Measurements from ENCODE around the gene PTN. TPM values are rescaled to one million over a fixed set of nuclear protein-coding genes. Genes with fewer than 3 reads are reported as not detected.

PTN gene
- total and polyA plus RNA-seq, 2 of the 13 experiments (the other 11 are each of a cell fraction or from before 2014, with no cell fraction given): not detected

- in situ Hi-C loops (cut with HindIII; ENCODE audit: extremely low pct_ligation_motif_present, low pct_unique_long_range_greater_than_20kb): no loop called here
- CTCF ChIA-PET (ENCODE audit: low intra/inter-chr PET ratio, low total read pairs): no interaction called here
- POLR2A ChIA-PET: no interaction called here
- intact Hi-C loops (cut with micrococcal nuclease; ENCODE audit: unreplicated experiment): no loop called here
- Histone ChIP-seq H3K9ac (ENCODE audit: insufficient read depth, low read depth, low read length) (no peak overlapping the region), H3K27me3 (ENCODE audit: control insufficient read depth in 1 of 2, insufficient read depth in 2 of 2, low read length in 2 of 2) (no peaks in the 10 kb centered on the region), H3K4me2 (ENCODE audit: low read depth, low read length) (no peak overlapping the region), H3K27ac (ENCODE audit: extremely low read length, insufficient read depth, low read length) (no peak overlapping the region), H4K20me1 (ENCODE audit: insufficient read depth, low read length) (no peaks in the 10 kb centered on the region), H3K9me3 (ENCODE audit: low read length) (no peaks in the 10 kb centered on the region), H3K79me2 (ENCODE audit: insufficient read depth, low read length) (no peaks in the 10 kb centered on the region), H3K4me1 (ENCODE audit: insufficient read depth, low read length) (no peaks in the 10 kb centered on the region), H3K36me3 (replicated peaks in 1 of 2; ENCODE audit: control insufficient read depth in 1 of 2, insufficient read depth in 2 of 2, low read length in 2 of 2) (no peaks in the 10 kb centered on the region), H3K4me3 (replicated peaks in 1 of 3; ENCODE audit: insufficient read depth in 1 of 3, low read depth in 2 of 3, low read length in 3 of 3) (no peak overlapping the region), H2AFZ (ENCODE audit: low read length) (no peak overlapping the region)
- ATAC-seq (no peak), DNase-seq (ENCODE audit: low spot score) (no peak), FAIRE-seq (no peak)
- TF ChIP-seq ZSCAN9 (CRISPR knock-in tag; IDR thresholded peaks at IDR 0.05; ENCODE audit: borderline replicate concordance) (no peak), ZNF772 (CRISPR knock-in tag; IDR thresholded peaks at IDR 0.05) (no peak), IKZF5 (CRISPR knock-in tag; IDR thresholded peaks at IDR 0.05) (no peak), ZNF768 (CRISPR knock-in tag; IDR thresholded peaks at IDR 0.05) (no peak), ZNF564 (CRISPR knock-in tag; IDR thresholded peaks at IDR 0.05) (no peak), WIZ (CRISPR knock-in tag; IDR thresholded peaks at IDR 0.05) (no peak), ZFP62 (CRISPR knock-in tag; IDR thresholded peaks at IDR 0.05) (no peak), ZKSCAN8 (CRISPR knock-in tag; IDR thresholded peaks at IDR 0.05; ENCODE audit: borderline replicate concordance) (no peak), NCOR1 (IDR thresholded peaks at IDR 0.05; ENCODE audit: borderline replicate concordance, low read length) (no peak), MXI1 (IDR thresholded peaks at IDR 0.05; ENCODE audit: borderline replicate concordance, low read depth, low read length) (no peak), CBX2 (IDR thresholded peaks at IDR 0.05; ENCODE audit: low read depth, low read length) (no peak), CBX2 (CRISPR knock-in tag; IDR thresholded peaks at IDR 0.05; ENCODE audit: low read depth) (no peak), ZNF547 (CRISPR knock-in tag; IDR thresholded peaks at IDR 0.05) (no peak), TBL1XR1 (IDR thresholded peaks at IDR 0.05; ENCODE audit: borderline replicate concordance, low read length, partially characterized antibody) (no peak), ZNF333 (CRISPR knock-in tag; IDR thresholded peaks at IDR 0.05; ENCODE audit: borderline replicate concordance) (no peak), ZNF530 (CRISPR knock-in tag; IDR thresholded peaks at IDR 0.05; ENCODE audit: low read depth) (no peak), HNRNPLL (IDR thresholded peaks at IDR 0.05; ENCODE audit: low read depth, low read length, poor library complexity, severe bottlenecking) (no peak)
- BruUV-seq (replicated peaks): no TSS peak
- WGBS (ENCODE audit: low lambda C conversion rate): 4% methylated on average over 4 of the region's 4 CpGs
Measured at GRCh38 chr7:137306748-137307147, 36.8 kb downstream of the PTN start.

All from HepG2 (cell line).